H1 (cell line): ENCODE measurements around the gene RAB38. TPM values are rescaled to one million over a fixed set of nuclear protein-coding genes. Genes with fewer than 3 reads are reported as not detected.

Source experiments
- CTCF ChIA-PET: fragments of 300-600 bp; sonication (Branson Sonifier 250); formaldehyde crosslinking; loops from one replicate; lab custom pipeline; 2021; ENCODE audit not compliant: partially characterized antibody; lab: Charles Lee
- POLR2A ChIA-PET: fragments of 300-600 bp; sonication (Branson Sonifier 250); formaldehyde crosslinking; loops from one replicate; lab custom pipeline; 2021; ENCODE audit warnings: inconsistent platforms; ENCODE audit not compliant: partially characterized antibody; lab: Charles Lee
- DNase-seq, 2 experiments: peaks; one replicate each; pipeline versions ENCODE4 v3.0.0 to v3.0.0-alpha.2; 2010 to 2022; ENCODE audit warnings: low spot score in 2 of 2, low read depth in 1 of 2, mixed read lengths in 1 of 2
- FAIRE-seq: peaks from 2 replicates; lab custom pipeline; 2011; peaks lifted over from hg19 to GRCh38; lab: Jason Lieb, UNC
- H2AFZ ChIP-seq: 2 replicates; pipeline ENCODE4 v1.8.1; 2012; ENCODE audit warnings: low read length, inconsistent platforms
- H2AK5ac ChIP-seq: 2 replicates; pipeline ENCODE4 v1.6.1; 2013; ENCODE audit warnings: low read depth, low read length
- H2BK120ac ChIP-seq: replicated peaks from 2 replicates; pipeline ENCODE3; 2013; ENCODE audit warnings: low read depth, low read length, inconsistent platforms
- H2BK12ac ChIP-seq: 2 replicates; pipeline ENCODE4 v1.6.1; 2013; ENCODE audit warnings: low read depth, low read length
- H2BK15ac ChIP-seq: 2 replicates; pipeline ENCODE4 v1.6.1; 2013; ENCODE audit warnings: low read length
- H2BK20ac ChIP-seq: 2 replicates; pipeline ENCODE4 v1.6.1; 2013; ENCODE audit warnings: low read length
- H2BK5ac ChIP-seq: 2 replicates; pipeline ENCODE4 v1.6.1; 2013; ENCODE audit warnings: low read depth, low read length
- H3K14ac ChIP-seq: 2 replicates; pipeline ENCODE4 v1.6.1; 2013; ENCODE audit warnings: inconsistent platforms; ENCODE audit not compliant: insufficient read length
- H3K18ac ChIP-seq: 2 replicates; pipeline ENCODE4 v1.6.1; 2013; ENCODE audit warnings: low read length; ENCODE audit errors: extremely low read depth
- H3K23ac ChIP-seq: 2 replicates; pipeline ENCODE4 v1.6.1; 2013; ENCODE audit warnings: inconsistent platforms; ENCODE audit not compliant: insufficient read length
- H3K23me2 ChIP-seq: 2 replicates; pipeline ENCODE4 v1.6.1; 2013; ENCODE audit warnings: low read depth, low read length
- H3K27ac ChIP-seq: 2 replicates; pipeline ENCODE4 v1.6.1; 2011; ENCODE audit warnings: low read depth, low read length, inconsistent platforms
- H3K27me3 ChIP-seq, 4 experiments: replicated peaks in 1 of 4; 1 replicate in 1 of 4; 2 replicates in 3 of 4; pipeline versions ENCODE4 v1.6.1 to v1.8.1; 2011 to 2013; ENCODE audit warnings: low read length in 3 of 4, mild to moderate bottlenecking in 3 of 4, inconsistent platforms in 2 of 4, mixed read lengths in 2 of 4, moderate library complexity in 1 of 4; ENCODE audit not compliant: control insufficient read depth in 3 of 4, insufficient read depth in 3 of 4; ENCODE audit errors: extremely low read depth in 1 of 4
- H3K36me3 ChIP-seq, 4 experiments: 2 replicates each; pipeline versions ENCODE4 v1.6.1 to v1.8.1; 2011 to 2013; ENCODE audit warnings: mild to moderate bottlenecking in 4 of 4, low read length in 3 of 4, moderate library complexity in 2 of 4, control low read depth in 1 of 4, inconsistent platforms in 1 of 4; ENCODE audit not compliant: insufficient read depth in 4 of 4, control insufficient read depth in 2 of 4
- H3K4ac ChIP-seq: replicated peaks from 2 replicates; pipeline ENCODE3; 2013; ENCODE audit warnings: low read length, low read depth, mixed read lengths, inconsistent platforms; ENCODE audit not compliant: insufficient read length
- H3K4me1 ChIP-seq, 4 experiments: replicated peaks in 1 of 4; 1 replicate in 1 of 4; 2 replicates in 3 of 4; pipeline versions ENCODE4 v1.6.1 to v1.8.1; 2011 to 2013; ENCODE audit warnings: low read length in 3 of 4, inconsistent platforms in 2 of 4, mixed read lengths in 1 of 4; ENCODE audit not compliant: insufficient read depth in 4 of 4, control insufficient read depth in 3 of 4
- H3K4me2 ChIP-seq, 2 experiments: 2 replicates each; pipeline versions ENCODE4 v1.6.1 to v1.8.1; 2011 to 2013; ENCODE audit warnings: low read depth in 2 of 2, low read length in 2 of 2, control low read depth in 1 of 2, inconsistent platforms in 1 of 2, mild to moderate bottlenecking in 1 of 2; ENCODE audit not compliant: insufficient read depth in 1 of 2
- H3K4me3 ChIP-seq, 4 experiments: fragments of 200-600, 300-600 bp in 1 of 4; sonication (generic), shearing (Covaris generic), sonication (Bioruptor Twin) in 1 of 4; 2 replicates each; pipeline versions ENCODE4 v1.5.1 to v1.8.1; 2011 to 2016; ENCODE audit warnings: low read length in 4 of 4, low read depth in 3 of 4, control low read depth in 2 of 4, inconsistent platforms in 2 of 4, mild to moderate bottlenecking in 2 of 4, mixed read lengths in 1 of 4, moderate library complexity in 1 of 4; ENCODE audit not compliant: insufficient read depth in 2 of 4; ENCODE audit errors: extremely low read depth in 1 of 4
- H3K56ac ChIP-seq: replicated peaks from 2 replicates; pipeline ENCODE3; 2013; ENCODE audit warnings: low read depth, mild to moderate bottlenecking, mixed read lengths, low read length, inconsistent platforms; ENCODE audit not compliant: insufficient read length
- H3K79me1 ChIP-seq: 2 replicates; pipeline ENCODE4 v1.6.1; 2013; ENCODE audit warnings: low read depth, low read length, control low read depth
- H3K79me2 ChIP-seq, 2 experiments: 2 replicates each; pipeline versions ENCODE4 v1.6.1 to v1.8.1; 2012 to 2013; ENCODE audit warnings: low read length in 2 of 2, mild to moderate bottlenecking in 2 of 2, inconsistent platforms in 1 of 2; ENCODE audit not compliant: insufficient read depth in 2 of 2, control insufficient read depth in 1 of 2
- H3K9ac ChIP-seq, 4 experiments: replicated peaks in 1 of 4; 1 replicate in 1 of 4; 2 replicates in 3 of 4; pipeline versions ENCODE4 v1.6.1 to v1.8.1; 2011 to 2013; ENCODE audit warnings: low read depth in 3 of 4, low read length in 3 of 4, control low read depth in 2 of 4, mild to moderate bottlenecking in 2 of 4, moderate library complexity in 2 of 4, inconsistent platforms in 1 of 4; ENCODE audit errors: extremely low read depth in 1 of 4
- H3K9me3 ChIP-seq, 2 experiments: 2 replicates each; pipeline versions ENCODE4 v1.6.1 to v1.8.1; 2012 to 2013; ENCODE audit warnings: mild to moderate bottlenecking in 2 of 2, moderate library complexity in 2 of 2, control low read depth in 1 of 2, inconsistent platforms in 1 of 2, low read depth in 1 of 2, low read length in 1 of 2, mixed read lengths in 1 of 2; ENCODE audit not compliant: insufficient read depth in 2 of 2
- H4K20me1 ChIP-seq, 2 experiments: replicated peaks in 1 of 2; 2 replicates each; pipeline versions ENCODE3 to v1.8.1; 2011 to 2013; ENCODE audit warnings: inconsistent platforms in 2 of 2, low read length in 2 of 2, mild to moderate bottlenecking in 1 of 2; ENCODE audit not compliant: insufficient read depth in 2 of 2, control insufficient read depth in 1 of 2
- H4K5ac ChIP-seq: 2 replicates; pipeline ENCODE4 v1.6.1; 2013; ENCODE audit warnings: low read length, low read depth, mixed read lengths, inconsistent platforms; ENCODE audit not compliant: insufficient read length
- H4K8ac ChIP-seq: 2 replicates; pipeline ENCODE4 v1.8.0; 2013; ENCODE audit warnings: mild to moderate bottlenecking, moderate library complexity, low read length, inconsistent platforms; ENCODE audit not compliant: insufficient read depth; ENCODE audit errors: extremely low read depth
- H4K91ac ChIP-seq: replicated peaks from 2 replicates; pipeline ENCODE3; 2013; ENCODE audit warnings: low read length, mixed read lengths, inconsistent platforms; ENCODE audit not compliant: insufficient read length
- BRCA1 ChIP-seq: IDR thresholded peaks from 2 replicates; pipeline ENCODE4 v1.6.1; 2012; ENCODE audit warnings: low read depth, low read length, improper control_type of control experiment
- CBX5 ChIP-seq: fragments of 300-800, 300-1000 bp; sonication (generic); IDR thresholded peaks from 2 replicates; pipeline ENCODE4 v1.7.1; 2016; ENCODE audit warnings: antibody characterized with exemption, low read length, low read depth
- CEBPB ChIP-seq: IDR thresholded peaks from 2 replicates; pipeline ENCODE4 v1.6.1; 2012; ENCODE audit warnings: low read depth, low read length
- EGR1 ChIP-seq: IDR thresholded peaks from 2 replicates; pipeline ENCODE4 v1.6.1; 2011; ENCODE audit warnings: low read depth, low read length, borderline replicate concordance
- KDM5A ChIP-seq: fragments of 200-600 bp; IDR thresholded peaks from 2 replicates; pipeline ENCODE4 v1.7.1; 2012; ENCODE audit warnings: mild to moderate bottlenecking, low read length, inconsistent platforms, mixed read lengths
- MAFK ChIP-seq: IDR thresholded peaks from 2 replicates; pipeline ENCODE4 v1.6.1; 2012; ENCODE audit warnings: low read depth, mild to moderate bottlenecking, improper control_type of control experiment, low read length
- RFX5 ChIP-seq: IDR thresholded peaks from 2 replicates; pipeline ENCODE4 v1.6.1; 2011; ENCODE audit warnings: low read depth, low read length, improper control_type of control experiment, borderline replicate concordance
- SIRT6 ChIP-seq: IDR thresholded peaks from one replicate; pipeline ENCODE4 v1.7.1; 2012; ENCODE audit warnings: low read length, inconsistent platforms
- SP1 ChIP-seq: IDR thresholded peaks from 2 replicates; pipeline ENCODE4 v1.6.1; 2011; ENCODE audit warnings: low read depth, low read length
- SP2 ChIP-seq: IDR thresholded peaks from 2 replicates; pipeline ENCODE4 v1.6.1; 2012; ENCODE audit warnings: mild to moderate bottlenecking, low read length, inconsistent platforms
- SRF ChIP-seq: IDR thresholded peaks from 2 replicates; pipeline ENCODE4 v1.6.1; 2011; ENCODE audit warnings: mild to moderate bottlenecking, low read depth, low read length, moderate library complexity
- TAF7 ChIP-seq: optimal IDR thresholded peaks from 2 replicates; pipeline ENCODE3; 2011; ENCODE audit warnings: low read depth, mild to moderate bottlenecking, inconsistent platforms, low read length, moderate library complexity, borderline replicate concordance
- WGBS, 2 experiments: shearing (Covaris generic) in 1 of 2; methylation state at CpG; one replicate each; pipeline versions ENCODE4 v1.1.6 to v1.1.7; 2013 to 2015; ENCODE audit warnings: low lambda C conversion rate in 2 of 2, mixed read lengths in 2 of 2, inconsistent platforms in 1 of 2, low coverage in 1 of 2, missing lambda C conversion rate in 1 of 2; ENCODE audit not compliant: insufficient replicate concordance in 2 of 2, insufficient coverage in 1 of 2, insufficient read length in 1 of 2; ENCODE audit errors: extremely low coverage in 1 of 2, missing lambda C conversion rate in 1 of 2; 5-methylcytosine and 5-hydroxymethylcytosine counted together
- polyA plus RNA-seq, 7 experiments: library from polyadenylated mRNA; depleted of rRNA in 3 of 7; stranded (reverse) in 5 of 7; unstranded in 2 of 7; fragments of >200 nt in 5 of 7; fragments of 200-250 nt in 2 of 7; gene quantifications; 1 replicate in 5 of 7; 2 replicates in 1 of 7; 4 replicates in 1 of 7; pipeline versions ENCODE4 v1.2.1 to v1.2.3, GENCODE V29; 2011 to 2013; ENCODE audit warnings: missing spikeins in 2 of 7, mixed read lengths in 2 of 7
- total RNA-seq: library from RNA; stranded (reverse); fragmentation: NEBNext Ultra II Directional; extraction: Animal tissue kit (Norgen Biotek cat#: 25700); gene quantifications from 2 replicates; pipeline ENCODE4 v1.2.1, GENCODE V29; 2021
- TF ChIP-seq, protein P1 (sequence below): IDR thresholded peaks from 2 replicates; pipeline ENCODE4 v1.6.1; 2011; ENCODE audit warnings: low read length, improper control_type of control experiment

The RAB38 gene
- total and polyA plus RNA-seq, 2 of the 8 experiments (the other 6 are each of a cell fraction or from before 2014, with no cell fraction given): 15.4 to 16.5 TPM

GRCh38 chr11:88175569-88176075, 379 bp upstream of the RAB38 start:
- H3K18ac ChIP-seq: no peak overlapping the region; the same call in 1 of the 2 replicates
- no peak overlapping the region for H3K56ac ChIP-seq
- H4K20me1 ChIP-seq: no peaks in the 10 kb centered on the region
- peak overlapping the region; percentile 97 to 98 for H3K4me2 ChIP-seq
- H4K5ac ChIP-seq: no peak overlapping the region
- no peak overlapping the region for H3K27ac ChIP-seq
- no peak overlapping the region for H3K14ac ChIP-seq
- no peak overlapping the region for H3K4ac ChIP-seq
- H3K4me1 ChIP-seq: peaks cover 2 to 4% (median 4%) of the 10 kb centered on the region in 4 experiments; a peak in 6 of 7 replicates
- no peak overlapping the region for H2BK12ac ChIP-seq
- WGBS, 2 experiments: 6% methylated on average over 15 of the region's 15 CpGs; no CpG with 5 or more reads in 1 of the 2 experiments
- H2BK15ac ChIP-seq: no peak overlapping the region
- H4K91ac ChIP-seq: no peak overlapping the region
- H3K23ac ChIP-seq: no peak overlapping the region
- peak overlapping the region; percentile 47 to 76 (median 52) for H3K4me3 ChIP-seq
- no peaks in the 10 kb centered on the region; a peak in 2 of 8 replicates for H3K36me3 ChIP-seq
- H2BK120ac ChIP-seq: no peak overlapping the region
- no peak overlapping the region for H2BK20ac ChIP-seq
- no peaks in the 10 kb centered on the region for H3K27me3 ChIP-seq
- H2AK5ac ChIP-seq: no peak overlapping the region
- H3K9me3 ChIP-seq: no peaks in the 10 kb centered on the region
- CTCF ChIA-PET: interaction anchor here (0.9 to 1.2 kb wide), 4 partner anchors 16 to 367 kb away, joined by 3 to 5 read pairs (median 3); no protein-coding TSS in a partner anchor
- H2BK5ac ChIP-seq: no peak overlapping the region
- H3K79me1 ChIP-seq: 0 out of 2 replicates have a peak, but pooled peaks cover 2% of the 10 kb centered on the region
- peak overlapping the region; percentile 89 for H2AFZ ChIP-seq
- H3K23me2 ChIP-seq: peaks cover 7% of the 10 kb centered on the region; the same call in 1 of the 2 replicates
- no peak for DNase-seq
- peak overlapping the region in 1 of 4 experiments; percentile 22; a peak in 1 of 7 replicates for H3K9ac ChIP-seq
- H3K79me2 ChIP-seq: no peaks in the 10 kb centered on the region; a peak in 1 of 4 replicates
- H4K8ac ChIP-seq: no peak overlapping the region; the same call in 1 of the 2 replicates
- FAIRE-seq: peak; percentile 39
- POLR2A ChIA-PET: interaction anchor here (0.7 to 1.4 kb wide), 4 partner anchors 33 to 333 kb away, joined by 3 to 4 read pairs (median 4); partner anchors contain the start of gene CTSC
- TF ChIP-seq CEBPB (no peak), KDM5A (no peak), BRCA1 (no peak), SP1 (no peak), SRF (no peak), CBX5 (no peak), TAF7 (no peak), RFX5 (no peak), MAFK (no peak), SP2 (no peak), EGR1 (no peak), SIRT6 (no peak)
- TF ChIP-seq, protein P1, sequence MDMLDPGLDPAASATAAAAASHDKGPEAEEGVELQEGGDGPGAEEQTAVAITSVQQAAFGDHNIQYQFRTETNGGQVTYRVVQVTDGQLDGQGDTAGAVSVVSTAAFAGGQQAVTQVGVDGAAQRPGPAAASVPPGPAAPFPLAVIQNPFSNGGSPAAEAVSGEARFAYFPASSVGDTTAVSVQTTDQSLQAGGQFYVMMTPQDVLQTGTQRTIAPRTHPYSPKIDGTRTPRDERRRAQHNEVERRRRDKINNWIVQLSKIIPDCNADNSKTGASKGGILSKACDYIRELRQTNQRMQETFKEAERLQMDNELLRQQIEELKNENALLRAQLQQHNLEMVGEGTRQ: no peak
